ENCODE results near the gene LY6G5C. TPM values are rescaled to one million over a fixed set of nuclear protein-coding genes. Genes with fewer than 3 reads are reported as not detected.

Gene LY6G5C
- total RNA-seq, 1 experiment from 2014 or later, result 1.7 TPM

GRCh38 chr6:31708224-31708623 is 27.4 kb upstream of the LY6G5C start:
- BruUV-seq (replicated peaks), result no TSS peak
- intact Hi-C loops (cut with micrococcal nuclease), result no loop called here
- Histone ChIP-seq H3K27me3 (ENCODE audit: insufficient read depth, low read length) (no peaks in the 10 kb centered on the region), H3K4me2 (ENCODE audit: low read length) (no peak overlapping the region), H3K9me2 (ENCODE audit: insufficient read depth) (no peaks in the 10 kb centered on the region), H3K9ac (ENCODE audit: low read length) (no peak overlapping the region), H3K9me3 (ENCODE audit: control insufficient read depth in 1 of 2, insufficient read depth in 1 of 2, low read depth in 1 of 2, low read length in 2 of 2) (no peaks in the 10 kb centered on the region), H3K27ac (ENCODE audit: low read depth, low read length) (no peak overlapping the region), H3K4me1 (ENCODE audit: control insufficient read depth in 1 of 2, insufficient read depth in 2 of 2, low read length in 2 of 2) (peaks cover 6 to 20% of the 10 kb centered on the region in 2 experiments; a peak in 3 of 4 replicates), H3K79me2 (ENCODE audit: insufficient read depth, low read length) (no peaks in the 10 kb centered on the region), H2AFZ (ENCODE audit: low read depth, low read length, poor library complexity, severe bottlenecking) (no peak overlapping the region), H4K20me1 (ENCODE audit: insufficient read depth) (no peaks in the 10 kb centered on the region), H3K4me3 (replicated peaks in 1 of 2; ENCODE audit: low read depth in 1 of 2, low read length in 2 of 2) (no peak overlapping the region), H3K36me3 (ENCODE audit: control insufficient read depth in 1 of 2, insufficient read depth in 2 of 2, low read length in 2 of 2) (no peaks in the 10 kb centered on the region)
- RAD21 ChIA-PET (ENCODE audit: low non-redundant PET in 1 of 2, low total read pairs in 2 of 2, uncharacterized antibody in 2 of 2, unreplicated experiment in 2 of 2), result no interaction called here
- ATAC-seq (no peak), DNase-seq (ENCODE audit: low read depth, low spot score) (no peak)
- TF ChIP-seq SIN3A (IDR thresholded peaks at IDR 0.05; ENCODE audit: low read depth), result no peak
- TF ChIP-seq YY1 (IDR thresholded peaks at IDR 0.05; ENCODE audit: extremely low read depth, insufficient replicate concordance, low read depth, low read length), result no peak
- TF ChIP-seq TCF7L2 (IDR thresholded peaks at IDR 0.05; ENCODE audit: borderline replicate concordance, extremely low read depth, insufficient read depth, insufficient read length), result no peak
- no peak for TF ChIP-seq ZFX (IDR thresholded peaks at IDR 0.05)
- no peak for TF ChIP-seq SRF (IDR thresholded peaks at IDR 0.05; ENCODE audit: low read depth)
- TF ChIP-seq RAD21 (IDR thresholded peaks at IDR 0.05; ENCODE audit: low read depth), result no peak
- TF ChIP-seq SP1 (IDR thresholded peaks at IDR 0.05; ENCODE audit: low read depth), result no peak
- no peak for TF ChIP-seq ELF1 (IDR thresholded peaks at IDR 0.05; ENCODE audit: borderline replicate concordance, low read depth)
- TF ChIP-seq CBX3 (IDR thresholded peaks at IDR 0.05; ENCODE audit: low read depth), result no peak
- TF ChIP-seq CEBPB (IDR thresholded peaks at IDR 0.05; ENCODE audit: low read depth), result no peak
- no peak for TF ChIP-seq EZH2phosphoT487 (IDR thresholded peaks at IDR 0.05; ENCODE audit: borderline replicate concordance)
- no peak for TF ChIP-seq POLR2AphosphoS5 (IDR thresholded peaks at IDR 0.05; ENCODE audit: low read depth, low read length)
- no peak for TF ChIP-seq REST (IDR thresholded peaks at IDR 0.05; ENCODE audit: low read depth)
- TF ChIP-seq EGR1 (IDR thresholded peaks at IDR 0.05; ENCODE audit: low read depth), result no peak
- no peak for TF ChIP-seq MAX (IDR thresholded peaks at IDR 0.05)
- TF ChIP-seq JUND (IDR thresholded peaks at IDR 0.05), result no peak
- TF ChIP-seq ZBTB33 (IDR thresholded peaks at IDR 0.05; ENCODE audit: extremely low read depth, insufficient replicate concordance, low read length), result no peak
- TF ChIP-seq EZH2 (IDR thresholded peaks at IDR 0.05), result no peak
- TF ChIP-seq FOSL1 (IDR thresholded peaks at IDR 0.05; ENCODE audit: low read depth), result no peak
- no peak for TF ChIP-seq POLR2A (IDR thresholded peaks at IDR 0.05; ENCODE audit: borderline replicate concordance, extremely low read depth, insufficient read depth, insufficient read length)
- POLR2A ChIA-PET, result no interaction called here
- CTCF ChIA-PET, result no interaction called here
